Stimulated activated CD8-positive, alpha-beta memory T cell treated with anti-CD3 and anti-CD28 coated beads, Interleukin-7, amount 100 ng/mL, for 48 hours (primary cell): ENCODE results near the gene KIF26B.

Source experiments
- DNase-seq, 2 donors: peaks; one replicate each; pipeline ENCODE4 v3.0.0-alpha.2; 2020; ENCODE audit warnings: low read depth in 1 of 2; ENCODE audit errors: extremely low read depth in 1 of 2

Gene KIF26B

DNA sequence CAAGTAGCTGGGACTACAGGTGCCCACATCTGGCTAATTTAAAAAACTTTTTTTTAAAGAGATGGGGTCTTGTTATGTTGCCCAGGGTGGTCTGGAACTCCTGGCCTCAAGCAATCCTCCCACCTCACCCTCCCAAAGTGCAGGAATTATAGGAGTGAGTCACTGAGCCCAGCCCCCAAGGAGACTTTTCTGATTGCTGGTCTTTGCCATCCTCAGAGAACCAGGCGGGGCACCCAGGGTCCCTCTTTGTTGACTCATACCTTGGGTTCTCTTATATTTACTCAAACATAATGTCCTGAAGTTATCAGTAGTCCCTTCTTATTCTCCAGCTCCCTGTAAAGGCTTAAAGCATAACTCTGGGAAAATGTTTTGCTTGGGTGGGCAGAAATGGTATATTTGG, 51.1 kb downstream of the KIF26B start:
- no peak for DNase-seq

DNA sequence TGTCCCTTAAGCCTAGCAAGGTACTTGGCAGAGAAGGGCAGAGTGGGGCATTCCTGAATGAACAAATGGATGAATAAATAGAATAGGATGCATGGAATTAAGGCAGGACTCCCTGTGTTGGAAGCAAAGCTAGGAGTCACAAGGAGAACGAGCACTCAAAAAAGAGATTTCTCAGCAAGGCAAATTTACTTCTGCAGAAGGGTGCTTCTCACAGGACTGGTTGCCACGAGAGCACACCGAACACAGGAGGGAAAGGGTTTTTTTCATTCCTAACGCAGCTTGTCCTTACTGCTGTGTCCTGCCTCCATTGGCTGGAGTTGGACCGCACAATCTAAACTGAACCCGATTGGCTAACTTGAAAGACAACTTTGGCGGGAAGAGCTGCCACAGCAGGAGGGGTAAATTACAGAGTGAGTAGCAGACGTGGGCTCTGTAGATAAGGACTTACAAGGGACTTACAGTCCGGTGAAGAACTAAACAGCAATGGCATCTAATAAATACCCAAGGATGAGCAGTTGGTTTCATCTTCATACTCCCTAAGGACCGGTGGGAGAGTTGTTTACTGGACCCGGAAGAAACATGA, 52.4 kb downstream of the KIF26B start:
- DNase-seq: no peak

DNA sequence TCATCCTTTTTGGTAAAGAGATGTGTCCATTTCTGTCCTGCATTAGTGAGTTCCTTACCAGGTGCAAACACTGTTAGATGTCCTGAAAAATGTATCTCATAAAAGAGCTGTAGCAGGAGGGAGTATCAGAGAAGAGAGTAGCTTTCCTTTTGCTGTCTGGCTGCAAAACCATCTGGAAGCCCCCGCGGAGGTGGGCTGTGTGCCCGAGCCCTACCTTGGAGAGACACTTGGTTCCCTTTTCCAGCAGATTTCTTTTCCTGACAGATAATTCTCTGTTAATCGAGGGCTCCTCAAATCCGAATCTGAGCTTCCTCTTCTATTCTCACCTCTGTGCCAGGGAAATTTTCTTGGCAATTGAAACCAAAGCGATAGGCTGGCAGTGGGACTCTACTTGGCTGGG, 53.0 kb downstream of the KIF26B start:
- DNase-seq: no peak

DNA sequence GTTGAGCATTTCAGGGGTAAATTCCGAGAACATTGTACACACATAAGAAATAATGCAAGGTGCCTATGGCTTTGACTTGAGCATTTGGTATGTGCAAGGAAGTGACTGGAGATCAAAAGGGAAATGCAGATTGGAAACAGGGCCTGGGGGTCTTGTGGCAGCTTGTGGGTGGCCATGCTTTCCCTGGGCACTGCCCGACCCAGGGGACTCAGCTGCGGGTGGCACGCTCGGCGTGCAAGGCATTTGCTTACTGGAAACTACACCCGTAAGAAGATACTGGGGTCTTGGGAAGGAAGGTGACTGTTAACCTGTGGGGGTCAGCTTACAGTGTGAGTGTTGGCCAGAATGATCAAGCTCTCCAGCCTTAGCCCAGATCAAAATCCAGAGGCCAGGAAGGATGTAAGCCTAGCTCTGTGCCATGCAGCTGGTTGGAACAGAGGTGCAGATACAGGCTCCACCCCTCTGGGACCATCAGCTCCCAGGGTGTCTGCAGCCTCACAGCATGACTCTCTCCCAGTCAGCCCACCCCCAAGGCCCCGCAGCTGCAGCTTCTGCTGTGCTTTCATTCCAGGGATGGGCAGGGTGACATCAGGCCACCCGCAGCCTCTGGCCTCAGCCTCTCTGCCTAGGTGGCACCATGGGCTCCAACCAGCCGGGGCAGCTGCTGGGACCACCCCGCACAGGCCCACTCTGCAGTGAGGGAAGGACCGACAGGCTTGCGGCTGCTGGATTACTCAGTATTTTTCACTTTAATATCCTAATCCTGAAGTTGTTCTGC, 55.1 kb downstream of the KIF26B start:
- no peak for DNase-seq

DNA sequence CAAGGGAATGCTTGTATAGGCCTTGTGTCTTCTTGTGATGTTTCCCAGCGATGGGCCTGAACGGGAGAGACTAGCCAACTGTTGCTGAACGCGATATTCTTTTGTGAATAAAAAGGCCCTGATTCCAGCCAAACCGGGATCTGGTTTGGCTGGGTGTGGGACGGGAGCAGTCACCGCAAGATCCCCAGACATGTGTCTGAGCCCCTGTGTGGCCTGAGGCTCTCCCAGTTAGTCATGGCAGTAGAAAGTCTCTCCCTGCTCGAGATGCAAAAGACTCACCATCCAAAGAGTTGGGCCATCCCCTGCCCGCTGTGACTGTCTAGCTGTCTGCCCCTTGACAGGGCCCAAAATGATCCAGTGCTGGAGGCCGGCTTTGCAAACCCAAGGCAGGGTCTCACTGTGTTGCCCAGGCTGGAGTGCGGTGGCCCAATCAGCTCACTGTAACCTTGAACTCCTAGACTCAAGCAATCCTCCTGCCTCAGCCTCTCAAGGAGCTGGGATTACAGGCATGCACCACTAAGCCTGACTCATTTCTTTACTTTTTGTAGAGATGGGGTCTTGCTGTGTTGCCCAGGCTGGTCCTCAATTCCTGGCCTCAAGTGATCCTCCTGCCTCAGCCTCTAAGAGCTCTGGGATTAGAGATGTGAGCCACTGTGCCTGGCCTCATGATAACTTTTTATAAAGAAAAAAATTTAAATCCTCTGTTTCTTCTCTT, 56.4 kb downstream of the KIF26B start:
- DNase-seq: no peak

DNA sequence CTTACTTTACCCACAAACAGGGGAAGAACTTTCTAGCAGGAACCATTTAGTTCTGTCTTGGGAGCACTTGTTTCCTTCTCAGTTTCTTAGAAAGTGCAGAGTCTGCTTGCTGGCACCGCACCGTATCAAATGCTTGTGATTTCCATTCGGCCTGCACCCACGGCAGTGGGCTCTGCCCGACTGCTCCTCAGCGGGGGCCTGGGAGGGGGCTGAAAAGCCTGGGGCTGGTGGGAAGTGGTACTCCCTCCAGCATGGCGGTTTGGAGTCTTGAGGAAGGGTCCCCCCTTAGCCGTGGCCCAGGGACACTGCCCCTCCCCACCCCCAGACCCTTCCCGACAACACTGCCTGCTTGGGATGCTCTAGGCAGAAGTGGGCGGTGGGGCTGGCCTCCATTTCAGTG, 57.0 kb downstream of the KIF26B start:
- DNase-seq: no peak

DNA sequence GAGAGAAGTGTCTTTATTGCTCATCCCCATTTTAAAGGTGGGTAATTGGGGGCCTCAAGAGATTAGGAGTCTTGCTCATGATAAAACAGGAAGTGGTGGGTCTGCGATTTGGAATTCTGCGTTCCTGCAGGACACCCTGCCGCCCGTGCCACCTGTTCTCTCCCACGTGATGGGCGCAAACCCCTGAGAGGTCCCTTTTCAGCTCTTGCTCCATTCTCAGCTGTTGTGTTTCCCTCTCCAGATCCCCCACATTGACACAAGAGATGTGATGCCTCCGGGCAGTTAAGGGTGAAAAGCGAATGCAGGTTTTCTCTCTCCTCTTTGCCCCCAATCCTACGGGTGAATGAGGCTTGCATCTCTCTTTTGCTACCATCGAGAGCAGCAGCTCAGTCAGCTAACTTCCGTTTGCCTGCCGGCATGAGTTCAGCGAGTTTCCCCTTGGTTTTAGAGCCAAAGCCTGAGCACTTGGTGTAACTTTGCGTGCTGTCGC, 57.5 kb downstream of the KIF26B start:
- no peak for DNase-seq

DNA sequence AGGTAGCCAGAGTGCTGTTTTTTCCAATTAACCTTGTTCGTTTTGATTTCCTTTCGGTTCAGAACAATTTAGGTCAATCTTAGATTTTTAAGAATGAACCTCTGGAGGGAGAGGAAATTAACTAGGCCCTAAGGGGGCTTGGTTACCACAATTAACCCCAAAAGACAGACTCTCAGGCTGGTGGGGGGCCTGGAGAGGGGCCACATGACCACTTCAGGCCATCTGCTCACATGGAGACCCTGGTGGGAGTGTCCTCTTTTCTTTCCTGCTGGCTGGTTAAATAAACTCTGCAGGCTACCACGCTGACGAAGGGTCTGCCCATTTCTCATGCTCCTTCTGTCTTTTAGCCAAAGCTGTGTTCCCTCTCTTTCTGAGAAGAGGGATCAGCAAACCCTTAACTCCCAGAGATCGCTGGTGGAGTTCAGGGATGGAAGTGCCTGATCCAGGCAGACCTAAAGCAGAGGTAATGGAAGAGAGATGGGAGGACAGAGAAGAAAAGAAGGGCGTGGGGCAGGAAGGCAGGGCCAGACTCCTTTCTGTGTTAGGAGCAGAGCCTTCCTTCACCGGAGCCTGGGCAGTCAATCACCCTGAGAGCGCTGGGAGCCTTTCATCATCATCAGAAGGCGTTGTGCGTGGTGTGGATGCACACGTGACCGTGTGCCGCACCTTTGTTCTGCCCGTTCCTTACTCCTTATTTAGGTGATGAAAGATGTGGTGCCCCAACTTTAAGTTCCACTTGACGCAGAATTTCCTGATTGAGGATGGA, 58.5 kb downstream of the KIF26B start:
- DNase-seq: no peak

DNA sequence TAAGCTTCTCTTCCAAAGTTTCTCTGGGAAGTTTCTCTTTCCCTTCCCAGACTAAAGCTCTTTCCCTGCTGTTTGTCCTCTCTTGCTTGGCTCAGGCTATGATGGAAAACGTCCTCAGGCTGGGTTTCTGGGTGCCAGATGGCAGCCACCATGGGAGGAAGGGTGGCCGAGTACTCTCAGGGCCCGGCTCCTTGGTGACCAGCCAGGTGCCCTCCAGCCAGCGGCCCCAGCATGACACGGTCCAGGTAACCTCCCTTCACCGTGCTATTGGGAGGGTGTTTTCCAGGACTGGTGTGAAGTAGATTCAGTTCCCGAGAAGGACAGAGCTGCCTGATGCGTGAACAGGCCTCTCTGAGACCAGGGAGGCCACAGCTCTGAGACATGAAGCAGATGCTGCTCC, 60.3 kb downstream of the KIF26B start:
- no peak for DNase-seq

DNA sequence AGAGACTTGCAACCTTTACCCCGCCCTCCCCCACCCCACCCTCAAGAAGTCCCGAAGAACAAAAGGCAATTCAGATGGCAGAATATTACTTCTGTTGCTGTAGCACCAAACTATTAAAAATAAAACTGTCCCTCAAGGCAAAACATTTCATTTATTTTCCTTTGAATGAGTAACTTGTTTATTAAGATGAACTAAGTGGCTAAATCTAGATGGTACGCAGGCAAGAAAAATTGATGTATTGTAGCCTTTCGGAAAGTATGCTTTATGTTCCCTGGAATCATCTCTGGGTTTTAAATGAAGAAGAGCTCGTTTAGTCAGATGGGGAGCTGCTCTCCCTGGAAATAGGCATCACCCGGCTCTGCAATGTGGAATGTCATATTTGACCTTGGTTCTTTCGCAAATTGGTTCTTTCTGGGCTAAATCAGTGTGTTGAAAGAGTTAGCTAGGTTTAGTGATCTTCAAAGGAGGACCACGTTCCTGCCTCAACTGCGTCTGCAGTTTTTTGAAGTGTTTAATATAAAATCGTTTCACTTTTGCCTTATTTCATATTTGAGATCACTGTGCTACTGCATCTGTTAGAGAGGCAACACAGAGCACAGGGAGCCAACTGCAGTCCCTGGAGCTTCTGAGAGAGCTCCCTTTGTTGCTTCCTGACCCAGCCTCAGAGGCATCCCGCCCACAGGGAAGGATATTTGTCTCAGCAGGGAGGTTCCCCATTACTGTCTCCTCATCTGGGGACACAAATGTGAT, 61.8 kb downstream of the KIF26B start:
- no peak for DNase-seq

DNA sequence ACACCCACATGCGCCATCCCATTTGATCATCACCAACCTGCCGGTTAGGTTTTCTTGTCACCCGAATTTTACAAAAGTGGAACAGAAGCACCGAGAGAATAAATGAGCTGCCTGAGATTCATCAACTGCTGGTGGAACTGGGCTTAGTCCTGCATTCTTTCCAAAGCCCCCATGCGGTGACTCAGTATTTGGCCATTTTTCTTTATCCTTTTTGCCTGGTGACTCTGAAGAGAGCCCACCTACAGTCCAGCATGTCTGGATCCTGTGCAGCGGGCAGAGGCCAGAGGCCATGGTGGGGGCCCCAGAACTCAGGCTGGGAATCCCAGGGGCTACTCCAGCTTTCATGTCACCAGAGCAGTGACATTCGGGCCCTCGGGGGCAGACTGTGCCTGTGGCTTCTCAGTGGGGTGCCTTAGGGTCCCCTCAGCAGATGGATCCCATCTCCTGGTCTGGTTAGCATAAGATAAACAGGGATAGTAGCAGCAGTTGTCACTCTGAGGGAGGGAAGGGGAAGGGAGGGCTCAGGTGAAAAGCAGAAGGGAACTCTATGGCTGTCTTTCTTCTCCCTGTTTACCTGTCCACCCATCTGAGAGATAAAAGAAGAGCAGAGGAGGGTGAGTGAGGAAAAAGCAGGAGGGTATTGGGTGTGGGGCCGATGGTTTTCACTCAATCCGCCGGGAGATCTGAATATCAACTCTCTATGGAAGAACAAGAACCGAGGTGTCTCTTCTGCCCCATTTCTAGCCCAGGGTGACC, 63.2 kb downstream of the KIF26B start:
- DNase-seq: no peak

DNA sequence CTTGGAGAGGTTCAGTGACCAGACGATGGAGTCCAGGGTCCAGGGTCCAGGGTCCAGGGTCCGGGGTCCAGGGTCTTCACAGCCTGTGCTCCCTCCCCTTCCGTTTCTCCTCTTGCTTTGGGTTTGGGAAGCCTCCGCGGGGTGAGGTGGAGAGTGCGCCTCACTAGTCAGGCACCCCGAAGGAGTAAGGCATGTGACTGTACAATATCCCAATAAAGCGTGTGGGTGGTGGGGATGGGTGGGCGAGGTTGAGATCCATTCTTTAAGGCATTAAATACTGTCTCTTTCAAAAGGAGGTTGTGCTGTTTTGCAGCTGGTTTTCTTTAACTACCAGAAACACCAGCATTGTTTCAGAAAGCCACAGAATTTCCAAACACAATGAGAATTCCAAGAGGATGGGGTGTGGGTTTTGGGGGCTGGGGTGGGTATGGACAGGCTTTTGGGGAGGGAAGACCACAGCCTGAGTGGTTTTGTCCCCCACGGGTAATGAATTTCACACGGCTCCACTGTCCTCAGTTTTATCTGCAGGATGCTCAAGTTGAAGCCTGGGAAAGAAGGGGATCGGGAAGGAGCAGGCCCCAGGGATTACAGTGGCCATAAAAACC, 65.7 kb downstream of the KIF26B start:
- DNase-seq: no peak

DNA sequence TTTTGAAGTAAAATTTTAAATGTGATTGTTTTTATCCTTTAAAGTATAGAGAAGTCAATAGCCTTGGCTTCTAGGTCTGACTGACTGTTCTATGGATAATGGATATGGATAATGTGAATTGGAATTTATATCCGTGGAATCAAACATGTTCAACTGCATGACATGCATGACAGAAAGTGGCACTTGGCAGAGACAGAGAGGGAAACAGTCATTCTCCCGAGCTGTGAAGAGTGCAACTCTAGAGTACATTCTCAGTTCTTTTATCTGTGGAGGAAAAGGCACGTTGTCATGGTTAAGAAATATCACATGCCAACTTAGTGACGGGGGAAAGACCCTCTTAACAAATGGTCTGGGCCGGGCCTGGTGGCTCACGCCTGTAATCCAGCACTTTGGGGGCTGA, 67.0 kb downstream of the KIF26B start:
- no peak for DNase-seq

DNA sequence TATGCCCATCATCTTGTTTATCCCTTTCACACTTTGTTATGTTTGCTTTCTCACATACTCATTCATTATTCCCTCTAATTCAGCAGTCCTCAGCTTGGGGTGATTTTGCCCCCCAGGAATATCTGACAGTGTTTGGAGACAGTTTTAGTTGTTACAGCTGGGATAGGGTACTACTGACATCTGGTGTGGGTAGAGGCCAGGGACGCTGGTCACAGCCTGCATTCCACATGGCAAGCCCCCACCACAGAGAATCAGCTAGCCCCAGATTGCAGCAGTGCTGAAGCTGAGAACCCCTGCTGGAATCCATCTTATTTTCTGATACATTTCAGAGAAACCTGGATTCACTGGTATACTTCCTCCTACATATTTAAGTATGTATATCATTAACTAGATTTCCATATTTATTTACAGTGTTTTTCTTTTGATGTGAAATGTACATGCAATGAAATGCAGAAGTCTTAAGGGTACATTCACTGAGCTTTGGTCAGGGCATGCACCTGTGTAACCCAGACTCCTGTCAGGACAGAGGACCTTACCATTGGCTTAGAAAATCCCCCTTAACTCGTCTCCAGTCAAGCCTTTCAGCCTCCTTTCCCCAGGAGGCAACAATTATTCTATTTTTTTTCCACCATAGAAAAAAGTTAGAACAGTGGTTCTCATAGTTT, 68.3 kb downstream of the KIF26B start:
- no peak for DNase-seq

DNA sequence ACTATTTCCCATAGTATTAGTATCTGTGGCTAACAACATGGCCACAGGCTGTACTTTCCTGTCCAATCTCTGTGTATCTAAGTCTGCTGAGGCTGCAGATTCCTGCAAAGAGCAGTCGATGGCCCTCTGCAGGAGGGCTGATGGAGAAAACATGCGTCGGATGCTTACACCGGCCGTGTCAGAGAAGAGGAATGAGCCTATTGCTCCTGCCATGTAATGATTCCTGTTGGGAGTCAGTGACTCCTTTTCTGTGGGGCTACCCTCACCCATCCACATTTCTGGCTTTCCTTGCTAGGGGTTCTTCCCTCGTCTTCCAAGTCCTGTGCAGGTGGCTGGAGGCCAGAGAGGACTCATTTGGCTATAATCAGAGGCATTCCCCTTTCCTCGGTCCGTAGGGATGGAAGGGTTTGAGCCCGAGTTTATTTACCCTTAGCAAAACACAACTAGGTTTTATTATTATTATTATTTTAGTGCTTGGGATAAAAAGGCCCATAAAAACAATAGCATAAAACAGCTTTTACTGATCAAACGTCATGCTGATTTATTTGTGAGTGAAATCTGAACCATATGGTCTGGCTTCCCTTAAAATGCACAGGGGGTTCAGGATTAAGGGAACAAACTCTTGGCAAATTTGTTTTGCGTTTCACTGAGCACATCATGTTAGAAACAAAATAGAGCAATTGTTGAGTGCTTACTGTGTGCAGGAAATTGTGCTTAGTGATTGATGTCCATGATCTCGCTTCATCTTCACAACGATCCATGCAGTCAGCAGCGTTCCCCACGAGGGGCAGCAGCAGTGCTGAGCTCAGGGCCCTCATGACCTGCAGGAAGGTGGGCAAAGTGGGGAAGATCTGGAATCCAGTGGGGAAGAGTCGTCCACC, 70.8 kb downstream of the KIF26B start:
- no peak for DNase-seq

DNA sequence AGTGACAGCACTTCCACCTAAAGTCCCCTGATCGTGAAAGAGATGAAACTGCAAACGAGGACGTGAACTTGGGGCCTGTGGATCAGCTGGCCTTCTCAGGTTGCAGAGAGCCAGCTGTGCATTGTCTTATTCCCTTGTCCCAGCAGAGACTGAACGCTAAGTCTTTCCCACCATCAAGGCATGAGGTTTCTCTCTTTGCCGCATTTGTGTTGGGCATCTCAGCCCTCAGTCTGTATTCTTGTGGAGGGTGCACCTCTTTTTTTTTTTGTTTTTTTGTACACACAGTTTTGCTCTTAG, 71.4 kb downstream of the KIF26B start:
- no peak for DNase-seq

DNA sequence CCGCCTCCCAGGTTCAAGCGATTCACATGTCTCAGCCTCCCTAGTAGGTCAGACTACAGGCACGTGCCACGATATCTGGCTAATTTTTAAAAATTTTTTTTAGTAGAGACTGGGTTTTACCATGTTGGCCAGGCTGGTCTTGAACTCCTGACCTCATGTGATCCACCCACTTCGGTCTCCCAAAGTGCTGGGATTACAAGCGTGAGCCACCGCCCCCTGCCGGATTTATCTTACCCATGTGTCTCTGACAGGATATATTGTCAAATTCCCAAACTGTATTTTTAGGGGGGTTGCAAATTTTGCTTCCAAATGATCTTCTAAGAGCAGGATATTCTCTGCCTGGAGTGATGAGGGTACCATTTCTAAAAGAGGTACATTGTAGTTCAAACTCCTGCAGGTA, 74.3 kb downstream of the KIF26B start:
- no peak for DNase-seq

DNA sequence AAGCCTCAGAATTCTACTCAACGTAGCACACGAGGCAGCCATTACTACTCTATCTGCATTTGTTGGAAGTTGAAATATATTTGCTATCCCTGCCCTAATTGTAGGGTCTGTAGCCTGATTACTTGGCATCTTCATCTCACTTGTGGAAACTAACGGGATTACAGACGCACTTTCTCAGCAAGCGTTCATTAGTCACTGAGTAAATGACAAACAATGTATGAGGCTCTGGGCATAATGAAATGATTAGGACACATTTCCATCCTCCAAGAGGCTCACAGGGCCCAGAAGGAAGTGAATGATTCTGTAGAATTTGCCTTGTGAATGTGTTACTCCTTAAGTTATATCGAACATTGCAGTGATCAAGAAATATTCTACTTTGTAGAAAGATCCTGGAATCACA, 78.1 kb downstream of the KIF26B start:
- DNase-seq: no peak
